ENCODE data around the gene ODC1. TPM values are rescaled to one million over a fixed set of nuclear protein-coding genes. Genes with fewer than 3 reads are reported as not detected.

Gene ODC1
- total RNA-seq, 6 donors from 2014 or later = 3.1 to 223 (median 46.0) TPM

GRCh38 chr2:10482913-10483312 lies 34.8 kb upstream of the ODC1 start:
- no peak overlapping the region for H3K4me3 ChIP-seq
- TF ChIP-seq CTCF (IDR thresholded peaks at IDR 0.05) = no peak
- no peak for TF ChIP-seq POLR2AphosphoS5 (IDR thresholded peaks at IDR 0.05)
- TF ChIP-seq EP300 (IDR thresholded peaks at IDR 0.05) = no peak
- no peak for TF ChIP-seq POLR2A (IDR thresholded peaks at IDR 0.05)
- H3K4me1 ChIP-seq = no peaks in the 10 kb centered on the region
- no peaks in the 10 kb centered on the region for H3K9me3 ChIP-seq
- no peaks in the 10 kb centered on the region for H3K27me3 ChIP-seq
- H3K27ac ChIP-seq = no peak overlapping the region
- WGBS, 2 donors = 74 to 82% methylated on average over 7 of the region's 7 CpGs
- DNase-seq (no peak), ATAC-seq (ENCODE audit: low FRiP score in 2 of 2) (no peak)
- no peaks in the 10 kb centered on the region for H3K36me3 ChIP-seq

GRCh38 chr2:10482460-10482859 lies 34.3 kb upstream of the ODC1 start:
- DNase-seq (no peak), ATAC-seq (ENCODE audit: low FRiP score in 2 of 2) (no peak)
- Histone ChIP-seq H3K27me3 (no peaks in the 10 kb centered on the region), H3K4me3 (no peak overlapping the region), H3K4me1 (no peaks in the 10 kb centered on the region), H3K27ac (no peak overlapping the region), H3K36me3 (no peaks in the 10 kb centered on the region), H3K9me3 (no peaks in the 10 kb centered on the region)
- 72 to 83% methylated on average over 8 of the region's 8 CpGs for WGBS, 2 donors
- no peak for TF ChIP-seq CTCF (IDR thresholded peaks at IDR 0.05)
- no peak for TF ChIP-seq POLR2AphosphoS5 (IDR thresholded peaks at IDR 0.05)
- TF ChIP-seq POLR2A (IDR thresholded peaks at IDR 0.05) = no peak
- TF ChIP-seq EP300 (IDR thresholded peaks at IDR 0.05) = no peak

- H3K4me1 ChIP-seq = no peaks in the 10 kb centered on the region
- no peak overlapping the region for H3K27ac ChIP-seq
- DNase-seq (no peak), ATAC-seq (ENCODE audit: low FRiP score in 2 of 2) (no peak)
- H3K4me3 ChIP-seq = no peak overlapping the region
- H3K27me3 ChIP-seq = no peaks in the 10 kb centered on the region
- TF ChIP-seq CTCF (IDR thresholded peaks at IDR 0.05) (no peak), POLR2A (IDR thresholded peaks at IDR 0.05) (no peak), EP300 (IDR thresholded peaks at IDR 0.05) (no peak), POLR2AphosphoS5 (IDR thresholded peaks at IDR 0.05) (no peak)
- 86 to 89% methylated on average over 10 of the region's 10 CpGs for WGBS, 2 donors
- H3K36me3 ChIP-seq = no peaks in the 10 kb centered on the region
- H3K9me3 ChIP-seq = no peaks in the 10 kb centered on the region
Measured at GRCh38 chr2:10481666-10482157, 33.6 kb upstream of the ODC1 start.

- TF ChIP-seq POLR2A (IDR thresholded peaks at IDR 0.05) = no peak
- H3K4me1 ChIP-seq = no peaks in the 10 kb centered on the region
- H3K27ac ChIP-seq = no peak overlapping the region
- H3K36me3 ChIP-seq = no peaks in the 10 kb centered on the region
- H3K9me3 ChIP-seq = no peaks in the 10 kb centered on the region
- H3K4me3 ChIP-seq = no peak overlapping the region
- H3K27me3 ChIP-seq = no peaks in the 10 kb centered on the region
- no peak for ATAC-seq (ENCODE audit: low FRiP score in 2 of 2)
- 92 to 100% methylated on average over 2 to 3 of the region's 3 CpGs for WGBS, 2 donors
- DNase-seq = no peak
Measured at GRCh38 chr2:10481055-10481665, 33.0 kb upstream of the ODC1 start.

GRCh38 chr2:10480359-10480949 lies 32.3 kb upstream of the ODC1 start:
- Histone ChIP-seq H3K36me3 (no peaks in the 10 kb centered on the region), H3K27me3 (no peaks in the 10 kb centered on the region), H3K4me3 (no peak overlapping the region), H3K4me1 (no peaks in the 10 kb centered on the region), H3K9me3 (no peaks in the 10 kb centered on the region), H3K27ac (no peak overlapping the region)
- ATAC-seq (ENCODE audit: low FRiP score in 2 of 2) = no peak
- WGBS, 2 donors = 79 to 94% methylated on average over 2 of the region's 2 CpGs
- TF ChIP-seq POLR2AphosphoS5 (IDR thresholded peaks at IDR 0.05) (no peak), EP300 (IDR thresholded peaks at IDR 0.05) (no peak), CTCF (IDR thresholded peaks at IDR 0.05) (no peak), POLR2A (IDR thresholded peaks at IDR 0.05) (no peak)
- DNase-seq = no peak

All from upper lobe of left lung (tissue), 6 donors.